HEK293 (cell line): ENCODE measurements around the gene PWWP2B.

Experiments
- CTCF ChIA-PET: fragments of 350-600 bp; formaldehyde crosslinking; extraction: SDS; loops from one replicate; lab custom pipeline; 2021; ENCODE audit warnings: antibody characterized with exemption; lab: Yijun Ruan, JAX
- POLR2A ChIA-PET: fragments of 300-600 bp; formaldehyde crosslinking; extraction: SDS; loops from one replicate; lab custom pipeline; 2020; ENCODE audit warnings: antibody characterized with exemption, inconsistent platforms; lab: Yijun Ruan, JAX
- H3K27ac ChIP-seq: fragments of 200-500 bp; sonication (Bioruptor generic); 2 replicates; pipeline ENCODE4 v1.5.1; 2014; ENCODE audit warnings: low read depth, low read length, control low read depth, inconsistent platforms; ENCODE audit errors: extremely low read depth
- H3K36me3 ChIP-seq, 2 experiments: fragments of 200-500 bp in 1 of 2; sonication (Bioruptor generic) in 1 of 2; 1 replicate in 1 of 2; 2 replicates in 1 of 2; pipeline ENCODE4 v1.5.1; 2014 to 2017; ENCODE audit warnings: inconsistent platforms in 2 of 2, low read length in 2 of 2; ENCODE audit not compliant: control insufficient read depth in 2 of 2, insufficient read depth in 1 of 2
- H3K4me1 ChIP-seq: fragments of 200-500 bp; sonication (Bioruptor generic); 2 replicates; pipeline ENCODE4 v1.5.1; 2014; ENCODE audit warnings: mild to moderate bottlenecking, low read length, inconsistent platforms; ENCODE audit not compliant: control insufficient read depth, insufficient read depth
- H3K4me3 ChIP-seq: 2 replicates; pipeline ENCODE4 v1.5.1; 2011; ENCODE audit warnings: low read depth, mild to moderate bottlenecking, control low read depth, low read length, moderate library complexity
- H3K9me3 ChIP-seq: fragments of 200-500 bp; sonication (Bioruptor generic); 2 replicates; pipeline ENCODE4 v1.5.1; 2014; ENCODE audit warnings: low read depth, low read length, inconsistent platforms; ENCODE audit not compliant: control insufficient read depth, insufficient read depth
- GLIS1 ChIP-seq: fragments of 450-650 bp; formaldehyde crosslinking; IDR thresholded peaks from 2 replicates; pipeline ENCODE4 v1.5.1; 2016; ENCODE audit warnings: missing biosample characterization, missing genetic modification characterization
- TCF7L2 ChIP-seq: IDR thresholded peaks from 2 replicates; pipeline ENCODE4 v1.6.1; 2011; ENCODE audit warnings: low read depth, mild to moderate bottlenecking, inconsistent platforms, low read length, moderate library complexity, borderline replicate concordance
- ZBTB21 ChIP-seq: fragments of 450-650 bp; formaldehyde crosslinking; IDR thresholded peaks from 2 replicates; pipeline ENCODE4 v1.5.1; 2017; ENCODE audit warnings: missing biosample characterization, missing genetic modification characterization
- ZNF157 ChIP-seq: fragments of 450-650 bp; formaldehyde crosslinking; IDR thresholded peaks from 2 replicates; pipeline ENCODE4 v1.5.1; 2016; ENCODE audit warnings: missing biosample characterization, missing genetic modification characterization
- ZNF223 ChIP-seq: fragments of 450-650 bp; formaldehyde crosslinking; IDR thresholded peaks from 2 replicates; pipeline ENCODE4 v1.5.1; 2016; ENCODE audit warnings: missing biosample characterization, missing genetic modification characterization
- ZNF23 ChIP-seq: fragments of 450-650 bp; formaldehyde crosslinking; IDR thresholded peaks from 2 replicates; pipeline ENCODE4 v1.5.1; 2016; ENCODE audit warnings: missing biosample characterization, missing genetic modification characterization, borderline replicate concordance
- ZNF341 ChIP-seq: fragments of 450-650 bp; formaldehyde crosslinking; IDR thresholded peaks from 2 replicates; pipeline ENCODE4; 2016; ENCODE audit warnings: low read depth, missing biosample characterization, missing genetic modification characterization
- ZNF510 ChIP-seq: fragments of 450-650 bp; formaldehyde crosslinking; IDR thresholded peaks from 2 replicates; pipeline ENCODE4 v1.5.1; 2018; ENCODE audit warnings: mild to moderate bottlenecking, missing genetic modification characterization, missing biosample characterization; ENCODE audit not compliant: insufficient replicate concordance
- ZNF530 ChIP-seq: fragments of 450-650 bp; formaldehyde crosslinking; IDR thresholded peaks from 2 replicates; pipeline ENCODE4 v1.5.1; 2016; ENCODE audit warnings: low read depth, missing biosample characterization, missing genetic modification characterization
- ZNF548 ChIP-seq: fragments of 450-650 bp; formaldehyde crosslinking; IDR thresholded peaks from 2 replicates; pipeline ENCODE4 v1.5.1; 2016; ENCODE audit warnings: missing biosample characterization, missing genetic modification characterization
- ZNF654 ChIP-seq: fragments of 450-650 bp; formaldehyde crosslinking; IDR thresholded peaks from 2 replicates; pipeline ENCODE4 v1.5.1; 2016; ENCODE audit warnings: low read depth, missing biosample characterization, missing genetic modification characterization
- TF ChIP-seq, protein P1 (sequence below): sonication (generic); formaldehyde crosslinking; IDR thresholded peaks from 2 replicates; pipeline ENCODE4 v1.8.1; 2022; ENCODE audit warnings: mild to moderate bottlenecking, moderate library complexity, missing genetic modification reagents
- TF ChIP-seq, protein P2 (sequence below): fragments of 450-650 bp; formaldehyde crosslinking; IDR thresholded peaks from 2 replicates; pipeline ENCODE4 v1.5.1; 2016; ENCODE audit warnings: missing biosample characterization, missing genetic modification characterization, borderline replicate concordance
- TF ChIP-seq, protein P3 (sequence below): fragments of 450-650 bp; formaldehyde crosslinking; IDR thresholded peaks from 2 replicates; pipeline ENCODE4 v1.5.1; 2016; ENCODE audit warnings: missing biosample characterization, missing genetic modification characterization
- TF ChIP-seq, protein P4 (sequence below): fragments of 450-650 bp; formaldehyde crosslinking; IDR thresholded peaks from 2 replicates; pipeline ENCODE4 v1.5.1; 2016; ENCODE audit warnings: missing biosample characterization, missing genetic modification characterization
- TF ChIP-seq, protein P5 (sequence below): fragments of 450-650 bp; formaldehyde crosslinking; IDR thresholded peaks from 2 replicates; pipeline ENCODE4 v1.5.0; 2017; ENCODE audit warnings: missing biosample characterization, missing genetic modification characterization, borderline replicate concordance
- TF ChIP-seq, protein P6 (sequence below): fragments of 450-650 bp; formaldehyde crosslinking; IDR thresholded peaks from 2 replicates; pipeline ENCODE4 v1.5.1; 2017; ENCODE audit warnings: missing biosample characterization, missing genetic modification characterization

The PWWP2B gene

DNA sequence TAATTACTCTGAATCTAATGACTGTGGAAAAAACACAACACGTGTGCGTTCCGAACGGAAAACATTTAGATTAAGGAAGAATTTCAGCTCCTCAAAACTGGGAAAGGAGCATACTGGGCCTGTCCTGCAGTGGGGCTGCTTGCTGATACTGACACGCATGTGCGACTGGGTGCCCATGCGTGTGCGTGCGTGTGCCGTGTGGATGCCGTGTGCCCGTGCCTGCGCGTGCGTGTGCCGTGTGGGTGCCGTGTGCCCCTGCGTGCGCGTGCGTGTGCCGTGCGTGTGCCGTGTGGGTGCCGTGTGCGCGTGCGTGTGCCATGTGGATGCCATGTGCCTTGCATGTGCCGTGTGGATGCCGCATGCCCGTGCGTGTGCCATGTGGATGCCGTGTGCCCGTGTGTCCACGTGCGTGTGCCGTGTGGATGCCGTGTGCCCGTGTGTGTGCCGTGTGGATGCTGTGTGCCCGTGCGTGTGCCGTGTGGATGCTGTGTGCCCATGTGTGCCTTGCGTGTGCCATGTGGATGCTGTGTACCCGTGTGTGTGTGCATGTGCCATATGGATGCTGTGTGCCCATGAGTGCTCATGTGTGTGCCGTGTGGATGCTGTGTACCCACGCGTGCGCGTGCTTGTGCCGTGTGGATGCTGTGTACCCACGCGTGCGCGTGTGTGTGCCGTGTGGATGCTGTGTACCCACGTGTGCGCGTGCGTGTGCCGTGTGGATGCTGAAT is 28.2 kb downstream of the PWWP2B start:
- Histone ChIP-seq H3K4me3 (no peak overlapping the region), H3K9me3 (no peaks in the 10 kb centered on the region), H3K36me3 (peaks cover 0 to 9% of the 10 kb centered on the region in 2 experiments; a peak in 1 of 3 replicates), H3K4me1 (no peaks in the 10 kb centered on the region; the same call in 1 of the 2 replicates), H3K27ac (no peak overlapping the region)
- TF ChIP-seq, protein P1, sequence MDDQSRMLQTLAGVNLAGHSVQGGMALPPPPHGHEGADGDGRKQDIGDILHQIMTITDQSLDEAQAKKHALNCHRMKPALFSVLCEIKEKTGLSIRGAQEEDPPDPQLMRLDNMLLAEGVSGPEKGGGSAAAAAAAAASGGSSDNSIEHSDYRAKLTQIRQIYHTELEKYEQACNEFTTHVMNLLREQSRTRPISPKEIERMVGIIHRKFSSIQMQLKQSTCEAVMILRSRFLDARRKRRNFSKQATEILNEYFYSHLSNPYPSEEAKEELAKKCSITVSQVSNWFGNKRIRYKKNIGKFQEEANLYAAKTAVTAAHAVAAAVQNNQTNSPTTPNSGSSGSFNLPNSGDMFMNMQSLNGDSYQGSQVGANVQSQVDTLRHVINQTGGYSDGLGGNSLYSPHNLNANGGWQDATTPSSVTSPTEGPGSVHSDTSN (CRISPR knock-in tag) = 0 out of 2 replicates have a peak, but pooled peaks have one; percentile 40
- TF ChIP-seq, protein P2, sequence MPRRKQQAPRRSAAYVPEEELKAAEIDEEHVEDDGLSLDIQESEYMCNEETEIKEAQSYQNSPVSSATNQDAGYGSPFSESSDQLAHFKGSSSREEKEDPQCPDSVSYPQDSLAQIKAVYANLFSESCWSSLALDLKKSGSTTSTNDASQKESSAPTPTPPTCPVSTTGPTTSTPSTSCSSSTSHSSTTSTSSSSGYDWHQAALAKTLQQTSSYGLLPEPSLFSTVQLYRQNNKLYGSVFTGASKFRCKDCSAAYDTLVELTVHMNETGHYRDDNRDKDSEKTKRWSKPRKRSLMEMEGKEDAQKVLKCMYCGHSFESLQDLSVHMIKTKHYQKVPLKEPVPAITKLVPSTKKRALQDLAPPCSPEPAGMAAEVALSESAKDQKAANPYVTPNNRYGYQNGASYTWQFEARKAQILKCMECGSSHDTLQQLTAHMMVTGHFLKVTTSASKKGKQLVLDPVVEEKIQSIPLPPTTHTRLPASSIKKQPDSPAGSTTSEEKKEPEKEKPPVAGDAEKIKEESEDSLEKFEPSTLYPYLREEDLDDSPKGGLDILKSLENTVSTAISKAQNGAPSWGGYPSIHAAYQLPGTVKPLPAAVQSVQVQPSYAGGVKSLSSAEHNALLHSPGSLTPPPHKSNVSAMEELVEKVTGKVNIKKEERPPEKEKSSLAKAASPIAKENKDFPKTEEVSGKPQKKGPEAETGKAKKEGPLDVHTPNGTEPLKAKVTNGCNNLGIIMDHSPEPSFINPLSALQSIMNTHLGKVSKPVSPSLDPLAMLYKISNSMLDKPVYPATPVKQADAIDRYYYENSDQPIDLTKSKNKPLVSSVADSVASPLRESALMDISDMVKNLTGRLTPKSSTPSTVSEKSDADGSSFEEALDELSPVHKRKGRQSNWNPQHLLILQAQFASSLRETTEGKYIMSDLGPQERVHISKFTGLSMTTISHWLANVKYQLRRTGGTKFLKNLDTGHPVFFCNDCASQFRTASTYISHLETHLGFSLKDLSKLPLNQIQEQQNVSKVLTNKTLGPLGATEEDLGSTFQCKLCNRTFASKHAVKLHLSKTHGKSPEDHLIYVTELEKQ = no peak
- ChIA-PET POLR2A (no interaction called here), CTCF (interaction anchor here (0.6 kb wide), 1 partner anchor 59 kb away, joined by 4 read pairs; no protein-coding TSS in a partner anchor)

DNA sequence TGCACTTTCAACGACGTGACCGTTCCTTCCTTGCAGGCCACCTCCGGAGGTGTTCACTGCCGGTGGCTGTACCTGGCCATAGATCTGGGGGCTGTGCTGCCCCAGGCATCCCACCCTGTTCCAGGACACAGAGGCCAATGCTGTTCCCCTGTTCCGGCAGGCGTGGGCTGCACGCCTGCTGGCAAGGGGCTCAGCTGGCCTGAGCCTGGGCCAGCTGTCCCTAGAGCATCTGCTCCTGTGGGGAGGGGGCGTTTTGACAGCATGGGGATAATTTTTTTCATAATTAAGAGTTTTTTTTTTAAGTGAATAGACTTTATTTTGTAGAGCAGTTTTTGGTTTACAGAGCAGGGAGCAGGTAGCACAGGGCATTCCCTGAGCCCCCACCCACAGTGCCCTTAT is 28.8 kb downstream of the PWWP2B start:
- no peak overlapping the region for H3K4me3 ChIP-seq
- no peak overlapping the region for H3K27ac ChIP-seq
- ChIA-PET POLR2A (no interaction called here), CTCF (interaction anchor here (0.6 to 0.7 kb wide), 2 partner anchors 59 to 173 kb away, joined by 3 to 4 read pairs; no protein-coding TSS in a partner anchor)
- peaks cover 0 to 9% of the 10 kb centered on the region in 2 experiments; a peak in 1 of 3 replicates for H3K36me3 ChIP-seq
- TF ChIP-seq GLIS1 (tag by site-specific recombination) (no peak), TCF7L2 (no peak), ZNF23 (tag by site-specific recombination) (no peak), ZNF530 (tag by site-specific recombination) (no peak), ZNF223 (no peak), ZNF654 (tag by site-specific recombination) (no peak), ZBTB21 (tag by site-specific recombination) (no peak), ZNF548 (tag by site-specific recombination) (no peak), ZNF510 (tag by site-specific recombination) (no peak), ZNF157 (tag by site-specific recombination) (no peak), ZNF341 (tag by site-specific recombination) (no peak)
- TF ChIP-seq, protein P3, sequence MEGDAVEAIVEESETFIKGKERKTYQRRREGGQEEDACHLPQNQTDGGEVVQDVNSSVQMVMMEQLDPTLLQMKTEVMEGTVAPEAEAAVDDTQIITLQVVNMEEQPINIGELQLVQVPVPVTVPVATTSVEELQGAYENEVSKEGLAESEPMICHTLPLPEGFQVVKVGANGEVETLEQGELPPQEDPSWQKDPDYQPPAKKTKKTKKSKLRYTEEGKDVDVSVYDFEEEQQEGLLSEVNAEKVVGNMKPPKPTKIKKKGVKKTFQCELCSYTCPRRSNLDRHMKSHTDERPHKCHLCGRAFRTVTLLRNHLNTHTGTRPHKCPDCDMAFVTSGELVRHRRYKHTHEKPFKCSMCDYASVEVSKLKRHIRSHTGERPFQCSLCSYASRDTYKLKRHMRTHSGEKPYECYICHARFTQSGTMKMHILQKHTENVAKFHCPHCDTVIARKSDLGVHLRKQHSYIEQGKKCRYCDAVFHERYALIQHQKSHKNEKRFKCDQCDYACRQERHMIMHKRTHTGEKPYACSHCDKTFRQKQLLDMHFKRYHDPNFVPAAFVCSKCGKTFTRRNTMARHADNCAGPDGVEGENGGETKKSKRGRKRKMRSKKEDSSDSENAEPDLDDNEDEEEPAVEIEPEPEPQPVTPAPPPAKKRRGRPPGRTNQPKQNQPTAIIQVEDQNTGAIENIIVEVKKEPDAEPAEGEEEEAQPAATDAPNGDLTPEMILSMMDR = no peak
- TF ChIP-seq, protein P4, sequence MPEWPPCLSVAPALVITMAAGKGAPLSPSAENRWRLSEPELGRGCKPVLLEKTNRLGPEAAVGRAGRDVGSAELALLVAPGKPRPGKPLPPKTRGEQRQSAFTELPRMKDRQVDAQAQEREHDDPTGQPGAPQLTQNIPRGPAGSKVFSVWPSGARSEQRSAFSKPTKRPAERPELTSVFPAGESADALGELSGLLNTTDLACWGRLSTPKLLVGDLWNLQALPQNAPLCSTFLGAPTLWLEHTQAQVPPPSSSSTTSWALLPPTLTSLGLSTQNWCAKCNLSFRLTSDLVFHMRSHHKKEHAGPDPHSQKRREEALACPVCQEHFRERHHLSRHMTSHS (tag by site-specific recombination) = no peak
- TF ChIP-seq, protein P5, sequence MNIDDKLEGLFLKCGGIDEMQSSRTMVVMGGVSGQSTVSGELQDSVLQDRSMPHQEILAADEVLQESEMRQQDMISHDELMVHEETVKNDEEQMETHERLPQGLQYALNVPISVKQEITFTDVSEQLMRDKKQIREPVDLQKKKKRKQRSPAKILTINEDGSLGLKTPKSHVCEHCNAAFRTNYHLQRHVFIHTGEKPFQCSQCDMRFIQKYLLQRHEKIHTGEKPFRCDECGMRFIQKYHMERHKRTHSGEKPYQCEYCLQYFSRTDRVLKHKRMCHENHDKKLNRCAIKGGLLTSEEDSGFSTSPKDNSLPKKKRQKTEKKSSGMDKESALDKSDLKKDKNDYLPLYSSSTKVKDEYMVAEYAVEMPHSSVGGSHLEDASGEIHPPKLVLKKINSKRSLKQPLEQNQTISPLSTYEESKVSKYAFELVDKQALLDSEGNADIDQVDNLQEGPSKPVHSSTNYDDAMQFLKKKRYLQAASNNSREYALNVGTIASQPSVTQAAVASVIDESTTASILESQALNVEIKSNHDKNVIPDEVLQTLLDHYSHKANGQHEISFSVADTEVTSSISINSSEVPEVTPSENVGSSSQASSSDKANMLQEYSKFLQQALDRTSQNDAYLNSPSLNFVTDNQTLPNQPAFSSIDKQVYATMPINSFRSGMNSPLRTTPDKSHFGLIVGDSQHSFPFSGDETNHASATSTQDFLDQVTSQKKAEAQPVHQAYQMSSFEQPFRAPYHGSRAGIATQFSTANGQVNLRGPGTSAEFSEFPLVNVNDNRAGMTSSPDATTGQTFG = no peak
- TF ChIP-seq, protein P6, sequence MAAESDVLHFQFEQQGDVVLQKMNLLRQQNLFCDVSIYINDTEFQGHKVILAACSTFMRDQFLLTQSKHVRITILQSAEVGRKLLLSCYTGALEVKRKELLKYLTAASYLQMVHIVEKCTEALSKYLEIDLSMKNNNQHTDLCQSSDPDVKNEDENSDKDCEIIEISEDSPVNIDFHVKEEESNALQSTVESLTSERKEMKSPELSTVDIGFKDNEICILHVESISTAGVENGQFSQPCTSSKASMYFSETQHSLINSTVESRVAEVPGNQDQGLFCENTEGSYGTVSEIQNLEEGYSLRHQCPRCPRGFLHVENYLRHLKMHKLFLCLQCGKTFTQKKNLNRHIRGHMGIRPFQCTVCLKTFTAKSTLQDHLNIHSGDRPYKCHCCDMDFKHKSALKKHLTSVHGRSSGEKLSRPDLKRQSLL = no peak
- no peaks in the 10 kb centered on the region for H3K9me3 ChIP-seq
- no peaks in the 10 kb centered on the region; the same call in 1 of the 2 replicates for H3K4me1 ChIP-seq
